GM19240 (cell line): ENCODE results near the gene DMD.
"Not testable (repeated sequence)": the region's sequence is repeated elsewhere in the genome, so short reads cannot be mapped to it uniquely, and the experiment has no call there.

ENCODE experiments used
- DNase-seq: peaks from one replicate; pipeline ENCODE4 v3.0.0; 2011; ENCODE audit warnings: low spot score; ENCODE audit not compliant: insufficient read length

The DMD gene

DNA sequence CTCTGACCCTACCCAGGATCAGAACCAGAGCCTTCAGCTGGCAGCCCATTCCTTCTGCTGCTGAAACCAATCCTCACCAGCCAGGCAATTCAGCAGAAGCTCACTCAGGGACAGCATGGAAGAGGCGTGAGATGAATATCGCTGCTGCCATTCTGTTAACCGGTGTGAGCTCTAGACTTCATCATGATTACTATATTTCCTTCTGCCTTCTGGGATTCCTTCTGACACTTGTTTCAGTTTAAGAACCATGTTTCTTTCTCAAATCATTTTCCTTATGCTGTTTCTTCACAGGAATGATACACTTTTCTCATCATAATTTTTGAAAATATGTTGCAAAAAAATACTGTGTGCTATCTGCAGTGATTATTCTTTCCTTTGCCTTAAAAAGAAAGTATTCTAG, 1666.2 kb downstream of the DMD start:
- no peak for DNase-seq

DNA sequence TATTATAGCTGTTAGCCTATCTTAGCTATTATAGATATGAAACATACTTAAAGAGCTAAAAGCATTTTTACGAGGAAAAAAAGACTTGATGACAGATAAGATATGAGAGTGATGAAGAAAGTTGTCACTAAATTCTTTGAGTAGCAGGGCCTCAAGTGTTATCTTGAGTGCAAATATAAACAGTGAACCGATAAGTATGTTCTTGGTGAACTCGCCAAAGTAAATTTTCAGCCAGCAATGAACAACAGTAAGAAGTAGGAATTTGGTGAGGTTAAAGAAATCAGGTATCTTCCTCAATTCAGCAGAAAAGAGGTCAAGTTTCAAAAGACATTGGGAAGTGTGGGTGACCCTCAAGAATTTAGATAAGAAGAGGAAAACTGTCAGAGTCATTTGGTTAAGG, 1667.7 kb downstream of the DMD start:
- no peak for DNase-seq

DNA sequence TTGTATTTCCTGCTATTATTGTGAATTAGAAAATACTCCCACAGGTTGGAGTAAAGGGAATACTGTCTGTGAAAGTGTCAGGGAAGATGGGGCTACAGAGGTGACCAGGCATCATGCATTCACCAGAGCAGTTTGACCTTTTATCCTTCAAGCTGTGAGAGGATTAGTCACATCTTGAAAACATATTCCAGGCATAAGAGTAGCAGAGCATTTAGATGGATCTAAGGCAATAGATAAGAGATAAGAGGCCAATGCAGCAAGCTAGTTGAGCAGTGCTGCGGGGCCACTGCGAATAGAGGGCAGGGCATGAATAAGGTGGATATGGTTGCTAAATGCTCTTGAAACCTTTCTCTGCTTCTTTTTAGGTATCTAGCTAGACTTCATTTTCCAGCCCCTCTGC, 1668.8 kb downstream of the DMD start:
- DNase-seq = no peak

DNA sequence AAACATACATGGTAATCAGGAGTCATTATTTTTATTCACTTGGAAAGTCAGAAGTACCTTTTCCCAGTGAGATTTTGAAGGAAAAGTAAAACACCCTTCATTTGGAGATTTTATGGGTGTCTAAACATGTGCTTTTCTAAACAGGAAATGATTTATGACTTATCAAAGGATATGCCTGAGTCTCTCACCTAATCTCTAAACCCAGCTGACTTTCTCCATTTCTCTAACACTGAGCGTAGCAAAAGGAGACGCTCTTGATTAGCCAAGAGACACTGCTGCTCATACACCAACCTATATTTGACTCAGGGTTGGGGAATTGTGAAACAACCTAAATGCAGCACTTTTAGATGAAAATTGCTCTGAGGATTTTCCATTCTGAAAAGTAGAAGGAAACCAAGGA, 1671.0 kb downstream of the DMD start:
- DNase-seq = no peak

DNA sequence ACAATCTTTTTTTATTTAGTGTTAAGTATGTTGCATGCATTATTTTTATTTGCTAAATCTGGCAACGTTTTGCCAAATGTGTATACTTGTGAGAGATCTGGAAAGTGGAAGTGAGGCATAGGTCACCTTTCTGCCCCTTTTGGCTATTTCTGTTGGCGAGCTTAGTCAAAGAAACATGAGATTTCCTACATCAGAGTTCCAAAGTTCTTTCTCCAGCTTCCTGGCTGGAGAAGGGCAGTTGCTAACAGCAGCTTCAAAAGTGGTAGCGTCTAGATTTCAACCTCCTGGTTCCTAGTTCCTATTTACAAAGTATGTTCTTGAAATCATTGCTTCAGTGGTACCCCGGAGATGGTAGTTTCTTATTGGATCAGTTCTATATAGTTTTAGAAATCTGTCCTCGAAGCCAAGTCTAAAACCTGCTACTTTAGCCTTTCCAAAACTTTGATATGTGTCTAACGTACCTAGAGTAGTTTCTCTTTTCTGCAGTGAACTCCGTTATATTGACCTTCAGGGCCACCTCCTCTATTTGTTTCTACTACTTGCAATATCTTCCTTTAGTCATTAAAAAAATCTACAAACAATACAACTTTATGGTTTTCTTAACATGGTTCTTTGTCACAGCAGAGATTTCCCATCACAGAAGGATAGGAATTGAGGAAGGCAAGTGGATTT, 1683.8 kb downstream of the DMD start:
- DNase-seq = no peak

DNA sequence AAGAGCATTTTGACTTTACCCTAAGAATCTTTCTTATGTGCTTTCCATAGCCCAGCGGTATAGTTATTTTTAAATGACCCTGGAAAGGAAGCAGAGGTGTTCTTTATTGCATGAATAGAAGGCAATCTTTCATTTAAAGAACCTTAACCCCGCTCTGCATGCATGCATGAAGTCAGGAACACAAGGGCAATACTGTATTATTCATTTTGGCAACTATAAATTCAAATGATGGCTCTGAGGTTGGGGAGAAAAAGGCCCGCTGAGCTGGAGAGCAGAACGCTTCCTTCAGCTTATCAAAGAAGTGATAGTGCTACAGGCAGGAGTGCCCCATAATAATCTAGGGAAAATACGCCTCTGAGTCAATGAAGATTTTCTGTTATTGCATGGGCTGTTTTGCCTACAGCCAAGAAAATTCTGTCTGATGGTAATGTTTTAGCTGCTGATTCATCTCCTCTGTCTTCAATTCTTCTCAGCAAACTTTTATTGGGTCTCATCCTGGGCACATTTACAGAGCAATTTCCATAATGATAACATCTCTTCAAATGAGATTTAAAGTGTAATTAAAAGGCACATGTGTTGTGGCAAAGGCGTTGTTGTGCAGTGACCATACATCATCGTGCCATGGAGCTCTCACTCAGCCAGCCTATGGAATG, 1687.3 kb downstream of the DMD start:
- DNase-seq = no peak

DNA sequence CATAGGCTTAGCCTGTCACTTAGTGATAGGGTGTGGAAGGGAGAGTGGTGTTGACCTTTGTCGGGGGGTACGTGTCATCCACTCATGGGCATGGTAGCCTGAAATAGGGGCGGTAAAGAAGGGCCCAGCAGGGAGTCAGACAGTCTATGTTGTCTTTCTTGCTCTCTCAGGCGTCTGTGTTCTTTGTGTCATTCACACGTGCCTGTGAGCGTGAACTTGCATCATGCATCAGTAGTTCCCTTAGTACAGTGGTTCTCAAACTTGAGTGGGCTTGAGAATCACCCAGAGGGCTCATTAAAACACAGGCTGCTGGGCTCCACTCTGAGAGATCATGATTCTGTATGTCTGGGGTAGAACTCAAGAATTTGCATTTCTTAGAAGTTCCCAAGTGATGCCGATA, 1688.6 kb downstream of the DMD start:
- no peak for DNase-seq

DNA sequence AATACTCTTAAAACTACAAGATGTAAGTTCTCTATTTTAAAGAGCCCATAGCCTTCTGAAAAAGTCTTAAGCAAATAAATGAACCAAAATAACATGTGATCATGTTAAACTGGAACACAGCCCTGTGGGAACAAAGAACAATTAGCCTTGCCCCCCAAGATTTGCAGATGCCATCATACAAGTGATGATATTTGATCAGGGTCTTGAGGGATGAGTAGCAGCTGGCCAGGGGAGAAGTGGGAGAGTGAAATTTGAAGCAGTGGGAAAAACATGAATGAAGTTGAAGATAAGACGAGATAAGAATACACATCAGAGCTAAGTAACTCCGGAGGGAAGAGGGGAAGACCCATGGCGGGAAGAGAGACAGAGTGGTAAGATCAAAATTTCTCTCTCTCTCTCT, 1689.4 kb downstream of the DMD start:
- no peak for DNase-seq

DNA sequence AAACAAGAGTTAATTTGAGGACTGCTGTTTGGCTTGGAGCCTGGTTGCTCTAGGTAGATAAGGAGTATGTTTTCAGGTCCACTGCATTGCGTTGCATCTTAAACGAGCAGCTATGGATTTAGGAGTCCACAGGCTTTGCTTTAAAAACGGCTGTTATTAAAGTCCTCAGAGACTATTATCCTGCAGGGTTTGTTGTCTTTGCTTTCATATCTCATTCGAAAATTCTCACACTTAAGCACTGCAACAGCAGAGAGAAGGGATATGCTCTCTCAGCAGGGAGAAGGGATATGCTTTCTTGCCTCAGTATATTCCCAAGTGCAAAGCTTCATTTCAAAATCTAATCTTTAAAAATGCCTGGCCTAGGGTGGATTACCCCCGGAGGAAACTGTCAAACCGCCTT, 1694.8 kb downstream of the DMD start:
- no peak for DNase-seq

DNA sequence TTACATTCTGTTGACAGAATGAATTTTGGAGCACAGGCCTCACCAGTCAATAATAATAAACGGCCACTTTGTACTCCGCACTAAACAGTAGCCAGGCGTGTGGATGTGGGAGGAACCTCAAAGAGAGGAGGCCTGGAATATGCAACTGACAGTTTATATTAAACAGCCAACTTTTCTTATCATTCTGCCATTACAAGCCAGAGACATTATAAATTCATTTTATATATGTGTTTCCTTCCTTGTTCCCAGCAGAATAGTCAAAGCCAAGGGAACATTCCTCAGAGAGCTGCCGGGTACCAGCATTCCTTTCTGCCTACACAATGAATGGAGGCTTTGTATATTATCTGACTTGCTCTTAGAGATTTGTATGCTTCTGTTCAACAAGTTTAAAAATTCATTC, 1703.0 kb downstream of the DMD start:
- DNase-seq = no peak

DNA sequence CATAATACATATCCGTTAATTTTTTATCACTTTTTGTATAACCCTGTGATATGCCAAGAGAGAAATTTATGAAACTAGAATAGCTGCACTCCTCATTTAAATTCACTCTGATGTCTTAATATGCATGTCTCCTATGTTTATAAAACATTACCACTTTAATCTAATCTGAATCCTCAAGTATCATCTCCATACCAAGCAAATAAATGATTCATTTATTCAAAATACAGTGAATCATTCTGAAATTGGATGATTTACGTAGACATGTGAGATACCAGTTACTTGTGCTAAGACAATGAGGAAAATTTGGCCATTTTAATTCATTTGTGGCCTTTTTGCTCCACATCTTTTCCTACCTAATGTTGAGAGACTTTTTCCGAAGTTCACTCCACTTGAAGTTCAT, 1704.4 kb downstream of the DMD start:
- DNase-seq = no peak

DNA sequence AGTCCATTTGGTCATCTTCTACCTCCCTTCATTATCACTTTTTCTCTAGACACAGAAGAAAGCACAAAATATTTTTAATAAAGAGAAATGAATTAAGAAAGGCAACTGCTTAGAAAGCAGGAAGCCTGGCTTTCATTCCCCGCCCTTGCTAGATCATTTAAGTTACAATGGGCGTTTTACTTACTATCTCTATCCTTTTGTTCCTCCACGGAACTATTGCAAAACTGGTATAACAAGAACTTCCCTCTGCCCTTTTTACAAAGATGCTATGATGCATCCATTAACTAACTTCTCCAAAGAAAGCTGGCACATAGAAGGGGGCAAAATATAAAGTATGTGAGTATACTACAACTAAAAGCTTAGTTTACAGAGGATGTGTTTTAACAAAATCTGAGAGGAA, 1705.0 kb downstream of the DMD start:
- no peak for DNase-seq

DNA sequence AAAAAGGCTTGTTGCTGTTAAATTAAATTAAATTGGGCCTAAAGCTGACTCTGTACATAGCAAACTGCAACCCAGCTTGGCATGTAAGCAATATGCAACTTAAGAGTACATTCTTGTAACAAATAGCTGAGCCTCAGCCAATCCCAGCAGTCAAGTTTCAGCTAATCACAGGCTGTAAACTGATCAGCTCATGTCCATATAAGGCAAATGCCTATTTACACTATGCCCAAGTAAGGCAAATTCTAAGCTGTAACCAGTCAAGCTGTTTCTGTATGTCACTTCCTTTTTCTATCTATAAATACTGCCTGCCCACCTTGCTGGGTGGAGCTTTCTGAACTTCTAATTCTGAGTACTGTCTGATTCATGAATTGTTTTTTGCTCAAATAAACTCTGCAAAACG, 1710.4 kb downstream of the DMD start:
- no peak for DNase-seq

DNA sequence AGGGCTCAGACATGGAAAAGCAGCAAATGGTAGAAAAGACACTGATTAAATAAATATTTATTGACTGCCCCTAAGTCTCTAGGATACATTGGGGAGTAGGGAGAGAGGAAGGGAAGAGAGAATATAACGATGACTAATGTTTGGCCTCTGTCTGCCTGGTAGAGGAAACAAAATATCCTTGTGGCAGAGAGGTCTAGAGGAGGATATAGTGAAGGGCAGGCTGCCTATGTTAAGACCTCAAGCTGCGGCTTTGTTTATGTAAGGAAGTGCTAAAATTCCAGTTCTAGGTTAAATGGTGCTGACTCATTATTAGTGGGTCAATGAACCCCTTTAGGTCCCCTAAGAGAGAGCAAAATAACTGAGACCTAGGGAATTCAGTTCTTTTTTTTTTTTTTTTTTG, 1712.2 kb downstream of the DMD start:
- DNase-seq = no peak

DNA sequence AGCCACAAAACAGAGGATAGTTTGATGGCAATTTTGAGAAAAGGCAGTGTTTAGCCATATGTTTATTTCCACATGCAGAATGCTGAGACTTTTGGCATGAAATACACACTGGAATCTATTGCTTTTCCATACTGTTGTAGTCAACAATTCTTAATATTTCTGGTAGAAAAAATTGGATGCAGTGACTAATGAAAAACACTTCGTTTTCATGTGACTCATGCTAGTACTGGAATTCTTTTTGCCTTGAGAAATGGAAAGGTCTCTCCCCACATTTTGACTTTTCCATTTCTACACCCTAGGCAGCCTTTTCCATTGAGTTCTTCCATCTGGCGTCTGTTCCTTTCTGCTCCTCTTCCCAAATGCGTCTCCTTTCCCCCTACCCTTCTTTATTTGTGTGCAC, 1714.3 kb downstream of the DMD start:
- no peak for DNase-seq

DNA sequence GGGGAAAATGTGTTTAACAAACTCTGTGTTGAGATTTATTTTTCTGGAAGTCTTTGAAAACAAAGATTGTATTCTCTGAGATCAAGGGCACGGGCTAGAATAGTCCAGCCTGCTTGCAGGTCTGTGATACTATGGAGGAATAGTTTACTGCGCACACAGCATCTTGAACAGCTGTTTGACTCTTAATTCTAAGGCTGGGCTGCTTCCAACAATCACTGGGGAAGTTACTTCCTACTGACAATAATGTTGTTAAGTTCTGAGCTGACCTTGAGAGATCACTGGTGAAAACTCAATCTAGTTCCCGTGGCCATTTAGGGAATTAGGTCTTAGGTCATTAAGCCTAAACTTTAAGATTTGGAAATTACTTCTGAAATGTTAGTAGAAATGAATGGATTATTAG, 1723.4 kb downstream of the DMD start:
- DNase-seq = no peak

DNA sequence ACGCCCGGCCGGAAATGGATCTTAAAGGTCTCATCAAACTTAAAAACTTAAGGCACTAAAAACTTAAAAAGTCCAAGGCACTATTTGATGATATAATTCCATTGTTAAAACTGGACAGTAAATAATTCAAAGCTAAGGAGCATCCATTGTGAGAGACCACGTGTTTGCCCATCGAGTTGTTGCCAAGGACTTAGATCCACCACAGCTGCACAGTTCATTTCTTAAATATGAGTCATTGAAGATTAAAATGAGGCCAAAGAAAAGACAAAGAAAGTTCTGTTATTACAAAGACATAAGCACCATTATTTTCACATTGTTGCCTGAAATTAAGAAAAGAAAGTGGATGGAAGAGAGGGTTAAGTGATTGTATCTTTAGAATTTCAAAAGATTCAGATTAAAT, 1728.0 kb downstream of the DMD start:
- DNase-seq = no peak

DNA sequence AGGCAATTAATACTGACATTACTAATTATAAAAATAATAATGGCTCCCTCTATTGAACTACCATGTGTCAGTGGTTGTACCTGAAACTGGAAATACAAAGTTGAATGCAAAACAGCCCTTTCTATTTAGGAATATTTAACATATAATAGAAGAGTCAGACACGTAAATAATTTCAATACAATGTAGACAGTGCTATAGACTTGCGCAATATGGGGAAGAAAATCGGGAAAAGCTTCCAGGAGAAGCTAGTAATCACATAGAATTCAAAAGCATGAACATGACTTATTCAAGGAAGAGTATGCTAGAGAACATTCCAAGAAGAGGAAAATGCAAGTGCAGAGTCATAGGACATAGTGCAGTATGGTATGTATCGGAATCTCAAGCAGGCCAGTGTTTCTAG, 1730.7 kb downstream of the DMD start:
- DNase-seq = no peak

DNA sequence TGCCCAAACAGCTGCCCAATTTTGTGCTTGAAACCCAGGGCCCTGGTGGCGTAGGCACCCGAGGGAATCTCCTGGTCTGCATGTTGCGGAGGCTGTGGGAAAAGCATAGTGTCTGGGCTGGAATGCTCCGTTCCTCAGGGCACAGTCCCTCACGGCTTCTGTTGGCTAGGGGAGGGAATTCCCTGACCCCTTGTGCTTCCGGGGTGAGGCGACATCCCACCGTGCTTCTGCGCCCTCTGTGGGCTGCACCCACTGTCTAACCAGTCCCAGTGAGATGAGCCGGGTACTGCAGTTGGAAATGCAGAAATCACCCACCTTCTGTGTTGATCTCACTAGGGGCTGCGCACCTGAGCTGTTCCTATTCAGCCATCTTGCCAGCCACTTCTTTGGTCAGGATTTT, 1740.1 kb downstream of the DMD start:
- DNase-seq = no peak

DNA sequence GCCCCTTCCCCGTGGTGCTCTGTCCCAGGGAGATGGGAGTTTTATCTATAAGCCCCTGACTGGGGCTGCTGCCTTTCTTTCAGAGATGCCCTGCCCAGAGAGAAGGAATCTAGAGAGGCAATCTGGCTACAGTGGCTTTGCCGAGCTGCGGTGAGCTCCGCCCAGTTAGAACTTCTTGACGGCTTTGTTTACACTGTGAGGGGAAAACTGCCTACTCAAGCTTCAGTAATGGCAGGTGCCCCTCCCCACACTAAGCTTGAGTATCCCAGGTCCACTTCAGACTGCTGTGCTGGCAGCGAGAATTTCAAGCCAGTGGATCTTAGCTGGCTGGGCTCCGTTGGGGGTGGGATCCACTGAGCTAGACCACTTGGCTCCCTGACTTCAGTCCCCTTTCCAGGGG, 1740.6 kb downstream of the DMD start:
- not testable (repeated sequence) for DNase-seq

DNA sequence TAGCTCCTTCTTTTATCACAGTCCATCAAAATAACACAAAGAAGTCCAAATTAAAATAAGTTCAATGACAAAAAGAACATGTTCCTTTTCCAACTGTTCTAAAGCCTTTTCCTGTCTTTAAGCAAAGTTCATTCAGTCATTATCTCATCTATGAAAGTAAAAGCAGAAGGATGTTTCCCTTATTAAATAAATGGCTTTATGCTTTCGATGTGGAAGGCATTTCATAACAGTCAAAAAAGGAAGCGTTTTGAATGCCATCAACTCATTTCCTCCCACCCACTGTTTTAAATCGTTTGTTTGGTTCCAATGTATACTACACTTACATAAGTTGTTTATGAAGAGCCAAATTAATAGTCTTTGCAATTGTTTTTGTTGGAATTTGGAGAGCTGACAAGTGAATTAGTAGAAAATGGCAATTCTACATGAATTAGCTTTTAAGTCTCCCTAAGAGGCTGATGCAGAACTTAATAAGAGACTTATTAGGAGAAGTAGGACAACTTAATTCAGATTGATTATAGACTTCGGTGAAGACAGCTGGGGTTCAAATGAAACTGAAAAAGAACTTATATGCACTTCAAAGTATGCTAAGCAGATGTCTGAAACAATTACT, 1746.9 kb downstream of the DMD start:
- no peak for DNase-seq

DNA sequence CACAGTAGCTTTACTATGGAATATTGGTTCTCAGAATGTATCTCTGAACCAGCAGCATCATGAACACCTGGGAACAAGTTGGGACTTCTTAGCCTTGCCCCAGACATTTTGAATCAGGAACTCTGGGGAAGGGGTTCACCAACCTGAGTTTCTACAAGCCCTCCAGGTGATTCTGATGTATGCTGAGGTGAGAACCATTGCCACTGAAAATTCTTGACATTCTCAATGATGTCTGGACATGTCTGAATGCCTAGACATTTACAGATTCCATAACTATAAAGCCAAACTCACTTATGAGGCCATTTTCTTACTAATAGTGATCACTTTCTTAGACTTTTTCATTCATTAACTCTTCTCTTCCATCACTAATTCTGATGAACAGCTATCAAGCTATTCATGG, 1750.1 kb downstream of the DMD start:
- no peak for DNase-seq

DNA sequence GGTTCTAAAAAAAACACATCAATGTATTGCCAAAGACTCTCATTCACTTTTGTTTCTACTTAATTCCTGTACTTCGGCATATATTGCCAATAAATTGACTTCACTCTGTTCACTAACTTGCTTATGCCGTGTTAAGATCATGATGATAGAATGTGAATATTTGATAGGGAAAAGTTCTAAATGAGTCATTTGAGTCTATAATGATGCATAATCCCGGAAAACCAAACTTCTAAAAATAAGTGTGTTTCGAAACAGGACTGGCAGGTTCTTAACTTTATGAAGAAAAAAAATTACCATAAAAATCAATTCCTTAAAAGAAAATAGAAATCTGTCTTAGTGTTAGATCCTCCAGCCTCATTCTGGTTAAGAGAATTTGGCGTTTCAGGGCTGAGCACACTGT, 1752.0 kb downstream of the DMD start:
- no peak for DNase-seq
